ENCODE results near the gene TCERG1L.

The TCERG1L gene

DNA sequence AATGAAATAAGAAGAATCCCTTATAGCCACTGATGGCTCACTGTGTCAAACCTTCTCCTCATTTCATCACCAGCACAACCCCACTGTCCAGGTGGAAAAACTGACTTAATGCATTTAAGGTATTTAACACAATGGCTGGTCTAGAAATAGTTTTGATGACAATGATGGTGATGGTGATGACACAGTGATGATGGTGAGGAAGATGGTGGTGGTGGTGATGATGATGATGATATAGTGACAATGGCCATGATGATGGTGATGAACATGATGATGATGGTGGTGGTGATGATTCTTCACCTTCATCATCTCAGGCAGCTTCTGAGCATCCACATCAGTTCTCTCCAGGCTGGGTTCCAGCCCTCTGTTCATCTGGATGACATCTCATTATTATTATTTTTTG, 186.6 kb downstream of the TCERG1L start:
- no peak for DNase-seq (ENCODE audit: low read depth in 2 of 2)

GRCh38 chr10:131123496-131123895, 188.0 kb downstream of the TCERG1L start:
- DNase-seq (ENCODE audit: low read depth in 2 of 2): no peak

DNA sequence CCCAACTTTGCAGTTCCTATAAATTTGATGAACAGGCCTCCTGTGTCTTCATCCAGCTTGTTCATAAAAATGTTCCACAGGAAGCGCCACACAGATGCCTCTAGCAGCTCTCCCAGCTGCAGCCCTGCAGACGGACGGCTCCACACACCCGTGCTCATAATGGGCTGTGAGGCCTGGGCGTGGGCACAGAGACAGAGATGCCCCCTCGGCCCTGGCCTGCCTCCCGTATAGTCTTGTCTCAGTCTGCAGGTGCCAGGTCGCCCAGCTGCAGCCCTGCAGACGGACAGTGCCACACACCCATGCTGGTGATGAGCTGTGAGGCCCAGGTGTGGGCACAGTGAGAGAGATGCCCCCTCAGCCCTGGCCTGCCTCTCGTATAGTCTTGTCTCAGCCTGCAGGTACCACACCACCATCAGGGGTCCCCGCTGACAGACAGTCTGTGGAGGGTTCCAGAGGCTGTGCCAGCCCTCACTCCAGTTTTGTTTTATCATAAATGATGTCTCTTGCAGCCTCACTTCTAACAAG, 189.9 kb downstream of the TCERG1L start:
- DNase-seq (ENCODE audit: low read depth in 2 of 2): no peak

DNA sequence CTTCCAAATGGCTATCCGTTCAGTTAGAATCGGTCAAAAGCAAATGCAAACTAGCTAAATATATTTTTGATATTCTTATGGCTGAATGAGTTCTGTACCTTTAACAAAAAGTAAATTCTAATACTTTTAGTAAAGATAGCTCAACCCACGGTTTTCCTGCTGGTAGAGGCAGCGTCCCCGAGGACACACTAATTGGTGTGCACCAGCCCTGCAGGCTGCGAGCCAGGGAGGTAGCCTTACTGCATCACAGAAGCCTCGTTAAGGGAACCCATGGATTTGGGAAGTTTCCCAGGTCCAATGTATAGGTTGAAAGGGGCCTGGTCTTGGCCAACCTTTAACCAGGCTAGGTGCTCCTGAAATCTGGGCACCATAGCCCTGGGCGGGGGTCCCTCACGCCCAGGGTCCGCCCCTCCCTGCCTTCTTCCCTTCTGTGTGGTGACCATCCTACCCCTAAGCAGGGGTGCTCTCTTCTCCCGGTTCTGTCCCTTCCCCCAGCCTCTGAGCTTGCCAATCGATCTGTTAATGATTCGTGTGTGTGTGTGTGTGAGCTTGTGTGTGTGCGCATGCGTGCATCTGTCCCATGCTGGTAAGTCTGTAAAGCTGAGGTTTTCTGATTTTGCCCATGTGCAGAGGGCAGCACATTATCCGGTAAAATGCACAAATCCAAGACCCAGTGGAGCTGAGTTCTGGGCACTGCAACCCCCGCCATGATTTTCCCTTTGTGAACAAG, 191.7 kb downstream of the TCERG1L start:
- DNase-seq (ENCODE audit: low read depth in 2 of 2): no peak

DNA sequence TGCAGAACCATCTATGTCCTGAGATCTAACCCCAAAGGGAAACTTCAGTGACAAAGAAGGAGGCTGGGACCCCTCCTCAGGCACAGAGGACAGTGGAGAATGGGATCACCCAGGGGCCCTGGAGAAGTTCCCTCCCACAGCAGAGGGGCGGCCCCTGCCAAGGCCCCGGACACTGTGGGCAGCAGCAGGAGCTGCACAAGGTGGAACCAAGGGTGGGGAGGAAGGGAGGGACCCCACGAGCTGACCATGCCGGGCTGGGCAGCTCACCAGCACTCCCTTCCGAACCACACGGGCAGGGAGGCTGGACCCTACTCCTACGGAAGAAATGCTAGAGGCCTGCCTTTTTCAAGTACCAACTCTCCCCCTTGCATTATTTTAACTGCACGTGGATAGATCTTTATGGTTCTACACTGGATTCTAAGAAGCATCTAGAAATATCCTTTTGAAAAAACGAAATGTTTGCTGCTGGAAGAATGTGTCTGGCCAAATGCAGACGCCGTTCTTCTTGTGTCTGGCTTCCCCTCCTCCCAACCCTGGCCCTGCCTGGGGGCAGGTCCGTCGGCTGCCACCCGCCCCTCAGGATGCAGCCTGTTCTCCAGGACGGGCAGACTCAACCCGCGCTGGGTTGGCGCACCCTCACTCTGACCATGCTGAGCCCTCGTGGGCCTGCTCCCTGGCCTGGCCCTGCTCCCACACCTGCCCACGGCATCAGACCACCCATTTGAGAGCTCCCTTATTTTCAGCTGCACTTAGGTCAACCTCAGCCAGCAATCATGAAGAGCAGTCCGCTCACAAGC, 193.9 kb downstream of the TCERG1L start:
- no peak for DNase-seq (ENCODE audit: low read depth in 2 of 2)

GRCh38 chr10:131116991-131117375, 194.5 kb downstream of the TCERG1L start:
- no peak for DNase-seq (ENCODE audit: low read depth in 2 of 2)

GRCh38 chr10:131116216-131116990, 195.1 kb downstream of the TCERG1L start:
- DNase-seq (ENCODE audit: low read depth in 2 of 2): no peak

GRCh38 chr10:131115801-131116200, 195.7 kb downstream of the TCERG1L start:
- no peak for DNase-seq (ENCODE audit: low read depth in 2 of 2)

DNA sequence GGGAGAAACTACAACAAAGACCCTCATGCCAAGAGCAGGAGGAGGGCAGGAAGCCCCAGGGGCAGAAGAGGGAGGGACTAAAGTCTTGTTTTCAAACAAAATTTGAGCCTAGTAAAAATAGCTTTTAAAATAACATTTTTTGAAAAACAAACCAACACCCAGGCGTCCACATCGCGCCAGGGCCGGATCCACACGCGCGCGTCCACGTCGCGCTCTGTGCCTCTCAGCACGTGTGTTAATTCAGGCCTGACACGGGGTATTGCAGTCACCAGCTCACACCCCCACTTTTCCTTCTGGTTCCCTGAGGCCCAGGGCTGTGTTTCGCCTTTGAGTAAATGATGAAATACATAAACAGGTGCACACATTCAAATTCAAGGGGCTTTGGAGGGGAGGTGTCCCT, 196.2 kb downstream of the TCERG1L start:
- DNase-seq (ENCODE audit: low read depth in 2 of 2): no peak

DNA sequence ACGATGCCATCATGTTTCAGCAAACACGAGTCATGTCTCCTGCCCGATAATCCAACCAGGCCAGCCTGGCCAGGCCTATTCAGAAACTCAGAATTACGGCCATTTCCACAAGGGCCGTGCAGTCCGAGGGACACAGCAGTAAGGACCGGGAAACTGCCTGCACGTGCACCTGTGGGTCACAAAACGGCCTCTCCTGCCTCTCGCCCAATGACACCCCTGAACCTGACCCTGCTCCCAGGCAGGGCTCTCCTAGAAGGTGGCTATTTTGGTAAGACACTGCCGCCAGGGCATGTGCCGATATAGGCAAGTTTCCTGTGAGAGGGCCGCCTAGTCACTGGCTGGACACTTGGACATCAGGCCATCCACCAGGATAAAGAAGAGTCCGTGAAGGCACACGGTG, 196.7 kb downstream of the TCERG1L start:
- no peak for DNase-seq (ENCODE audit: low read depth in 2 of 2)

DNA sequence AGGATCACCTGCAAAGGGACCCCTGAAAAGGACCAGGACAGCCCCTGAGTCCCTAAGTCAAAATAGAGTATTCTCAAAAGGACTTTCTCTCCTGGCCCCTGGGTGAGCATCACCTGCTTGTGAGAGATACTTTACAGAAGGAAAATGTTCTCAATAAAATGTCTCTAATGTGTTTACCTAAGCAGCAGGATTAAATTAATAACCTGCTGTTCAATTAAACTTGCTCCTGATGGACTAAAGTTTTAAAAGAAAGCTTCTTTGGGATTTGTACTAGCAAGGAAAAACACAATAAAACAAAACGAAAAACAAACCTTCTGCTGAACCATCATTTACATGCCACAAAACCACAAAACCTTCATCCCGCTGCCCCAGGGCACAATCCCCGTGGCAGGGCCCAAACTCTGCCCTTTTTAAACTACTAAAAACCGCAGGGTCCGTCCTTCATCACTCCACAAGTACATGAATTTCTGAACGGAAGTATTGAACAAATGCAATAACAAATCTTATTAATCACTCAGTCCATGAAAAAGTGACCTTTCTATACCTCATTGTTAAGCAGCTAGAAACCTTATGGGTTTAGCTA, 197.7 kb downstream of the TCERG1L start:
- DNase-seq (ENCODE audit: low read depth in 2 of 2): no peak

GRCh38 chr10:131113165-131113564, 198.4 kb downstream of the TCERG1L start:
- no peak for DNase-seq (ENCODE audit: low read depth in 2 of 2)

DNA sequence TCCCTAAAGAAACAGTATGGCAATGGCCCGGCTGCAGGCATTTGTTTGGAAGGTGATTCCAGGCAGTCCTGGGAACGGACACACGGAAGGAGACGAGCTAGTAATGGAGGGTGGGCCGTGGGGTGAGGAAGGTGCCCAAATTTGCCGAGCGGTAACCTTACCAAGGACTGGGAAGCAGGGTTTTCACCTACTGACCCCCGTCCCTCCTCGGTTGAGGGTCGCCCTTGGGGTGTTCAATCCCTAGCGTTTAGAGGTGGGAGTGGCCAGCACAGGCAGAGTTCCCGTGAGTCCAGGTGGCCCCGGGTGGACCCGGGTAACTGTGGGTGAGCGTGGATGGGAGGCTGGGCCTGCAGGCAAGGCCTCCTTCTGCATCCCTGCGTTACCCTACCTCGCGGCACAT, 198.8 kb downstream of the TCERG1L start:
- DNase-seq (ENCODE audit: low read depth in 2 of 2): no peak

GRCh38 chr10:131111471-131112080, 199.9 kb downstream of the TCERG1L start:
- no peak for DNase-seq (ENCODE audit: low read depth in 2 of 2)

- no peak for DNase-seq (ENCODE audit: low read depth in 2 of 2)
Observed at GRCh38 chr10:131111007-131111406, 200.5 kb downstream of the TCERG1L start.

GRCh38 chr10:131110241-131110783, 201.2 kb downstream of the TCERG1L start:
- DNase-seq (ENCODE audit: low read depth in 2 of 2): no peak

DNA sequence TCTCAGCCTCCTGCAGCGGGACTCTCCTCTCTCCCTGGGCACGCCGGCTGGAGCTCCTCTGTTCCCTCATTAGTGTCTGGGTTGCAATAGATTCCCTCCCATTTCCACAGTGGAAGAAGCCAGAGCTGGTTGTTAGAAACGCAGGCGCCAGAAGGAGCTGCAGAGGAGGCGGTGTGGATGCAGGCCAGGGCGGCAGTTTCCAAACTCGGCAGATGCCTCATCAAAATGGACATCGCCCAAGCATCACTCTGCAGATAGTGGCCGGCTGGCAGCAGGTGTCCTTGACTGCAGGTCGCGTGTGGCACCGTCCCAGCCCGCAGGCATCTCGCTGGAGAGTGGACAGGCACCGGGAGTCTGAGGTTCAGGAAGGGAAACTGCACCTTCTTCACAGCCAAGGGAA, 201.8 kb downstream of the TCERG1L start:
- no peak for DNase-seq (ENCODE audit: low read depth in 2 of 2)

DNA sequence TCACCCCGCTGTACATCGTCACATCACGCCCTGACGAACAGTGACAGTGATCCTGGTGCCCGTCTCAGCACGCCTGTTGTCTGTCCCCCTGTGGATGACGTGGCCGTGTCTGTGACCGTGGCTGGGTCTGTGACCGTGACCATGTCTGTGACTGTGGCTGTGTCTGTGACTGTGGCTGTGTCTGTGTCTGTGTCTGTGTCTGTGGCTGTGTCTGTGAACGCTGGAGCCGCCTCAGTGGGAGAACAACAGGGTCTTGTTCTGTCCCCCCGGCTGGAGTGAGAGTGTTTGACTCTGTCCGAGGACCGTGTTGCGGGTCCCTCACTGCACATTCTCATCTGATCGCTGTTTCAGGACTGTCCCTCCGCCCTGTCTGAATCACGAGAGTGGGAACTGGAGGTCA, 202.2 kb downstream of the TCERG1L start:
- DNase-seq (ENCODE audit: low read depth in 2 of 2): no peak

DNA sequence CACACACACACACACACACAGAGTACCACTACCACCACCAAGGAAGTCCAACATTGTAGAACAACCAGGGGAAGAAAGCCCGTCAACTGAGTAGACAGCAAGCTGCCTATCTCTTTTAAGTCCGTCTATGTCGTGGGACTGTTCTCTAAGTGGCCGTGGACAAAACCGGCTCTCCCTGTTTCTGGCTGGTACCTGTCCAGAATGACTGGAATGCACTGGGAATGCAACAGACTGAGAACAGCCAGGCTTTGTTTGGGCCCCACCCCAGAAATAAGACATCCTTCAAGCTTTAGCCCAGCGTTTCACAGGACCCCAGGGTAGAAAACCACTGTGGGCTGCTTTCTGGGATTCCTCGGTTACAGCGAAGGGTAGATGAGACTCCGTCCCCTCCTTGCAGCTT, 203.6 kb downstream of the TCERG1L start:
- no peak for DNase-seq (ENCODE audit: low read depth in 2 of 2)

DNA sequence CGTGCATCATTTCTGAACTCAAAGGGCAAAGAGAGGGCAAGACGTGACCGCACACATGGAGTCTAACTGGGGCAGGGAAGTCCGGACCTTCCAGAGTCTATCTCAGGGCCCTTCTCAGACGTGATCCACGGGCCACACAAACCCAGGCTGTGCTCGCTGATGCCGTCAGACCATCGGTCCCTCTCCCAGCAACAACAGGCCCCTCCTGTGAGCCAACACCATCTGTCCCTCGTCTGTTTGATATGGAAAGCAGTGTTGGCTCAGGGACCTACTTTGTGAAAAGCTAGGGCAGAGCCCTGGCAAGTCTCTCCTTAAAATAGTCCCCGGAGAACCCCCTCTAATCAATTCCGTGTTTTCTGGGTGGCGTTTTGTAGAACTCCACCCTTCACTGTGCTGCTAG, 208.8 kb downstream of the TCERG1L start:
- DNase-seq (ENCODE audit: low read depth in 2 of 2): no peak

- DNase-seq (ENCODE audit: low read depth in 2 of 2): no peak
Observed at GRCh38 chr10:131102147-131102546, 209.4 kb downstream of the TCERG1L start.
